Peyer's patch (tissue), 4 donors: ENCODE data around the gene TMEM175. TPM values are rescaled to one million over a fixed set of nuclear protein-coding genes. Genes with fewer than 3 reads are reported as not detected.
A peak's percentile ranks its signal among the peaks of the same experiment; 100 is the strongest.

ENCODE experiments used
- DNase-seq, 3 donors: peaks; one replicate each; pipeline ENCODE4 v3.0.0-alpha.2; 2017 to 2019
- H3K27ac ChIP-seq, 4 donors: fragments of 200-600 bp; sonication (generic); one replicate each; pipeline ENCODE4 v1.5.1; 2016 to 2019
- H3K27me3 ChIP-seq, 2 donors: fragments of 200-600 bp; sonication (generic); one replicate each; pipeline ENCODE4 v1.5.1; 2019
- H3K36me3 ChIP-seq, 3 donors: fragments of 200-600 bp; sonication (generic); one replicate each; pipeline ENCODE4 v1.5.1; 2016 to 2019
- H3K4me1 ChIP-seq, 4 donors: fragments of 200-600 bp; sonication (generic); one replicate each; pipeline ENCODE4 v1.5.1; 2016 to 2019
- H3K4me3 ChIP-seq, 4 donors: fragments of 200-600 bp; sonication (generic); 1 replicate in 3 of 4; 2 replicates in 1 of 4; pipeline ENCODE4 v1.5.1; 2016 to 2019; ENCODE audit warnings: mild to moderate bottlenecking in 1 of 4
- H3K9me3 ChIP-seq, 4 donors: fragments of 200-600 bp; sonication (generic); one replicate each; pipeline ENCODE4 v1.5.1; 2016 to 2019; ENCODE audit warnings: mild to moderate bottlenecking in 1 of 4
- CTCF ChIP-seq, 6 experiments: fragments of 450-650 bp in 4 of 6; fragments of 200-600 bp in 2 of 6; sonication (generic) in 1 of 6; IDR thresholded peaks; one replicate each; pipeline ENCODE4 v1.5.1; 2017 to 2019; ENCODE audit warnings: antibody characterized with exemption in 6 of 6, mild to moderate bottlenecking in 3 of 6, moderate library complexity in 1 of 6
- POLR2A ChIP-seq, 2 donors: fragments of 450-650 bp; IDR thresholded peaks; one replicate each; pipeline ENCODE4 v1.5.1; 2017; ENCODE audit warnings: antibody characterized with exemption in 2 of 2, mild to moderate bottlenecking in 2 of 2, moderate library complexity in 2 of 2
- total RNA-seq, 4 donors: library from RNA; depleted of rRNA; stranded (reverse); fragments of >200 nt; gene quantifications; one replicate each; pipeline ENCODE4 v1.1.0, GENCODE V29; 2016

The TMEM175 gene
- total RNA-seq, 4 donors from 2014 or later, result 46.1 to 111 (median 56.6) TPM

GRCh38 chr4:960636-961350, 28.5 kb downstream of the TMEM175 start:
- no peak for TF ChIP-seq CTCF (IDR thresholded peaks at IDR 0.05)
- no peak for TF ChIP-seq POLR2A (IDR thresholded peaks at IDR 0.05)
- Histone ChIP-seq H3K4me3 (no peak overlapping the region), H3K9me3 (no peaks in the 10 kb centered on the region), H3K27me3 (no peaks in the 10 kb centered on the region), H3K4me1 (peaks cover 0 to 12% (median 0%) of the 10 kb centered on the region in 4 donors), H3K36me3 (peaks cover 0 to 70% (median 0%) of the 10 kb centered on the region in 3 donors), H3K27ac (peak overlapping the region in 1 of 4 donors; percentile 87)
- peak in 1 of 3 donors; percentile 40 for DNase-seq

- Histone ChIP-seq H3K4me1 (peaks cover 0 to 12% (median 0%) of the 10 kb centered on the region in 4 donors), H3K27me3 (no peaks in the 10 kb centered on the region), H3K4me3 (peak overlapping the region in 2 of 4 donors; percentile 37 to 41), H3K27ac (peak overlapping the region in 3 of 4 donors; percentile 70 to 87 (median 78)), H3K36me3 (peaks cover 0 to 77% (median 0%) of the 10 kb centered on the region in 3 donors), H3K9me3 (no peaks in the 10 kb centered on the region)
- DNase-seq, result peak in 2 of 3 donors; percentile 72 to 80
- TF ChIP-seq CTCF (IDR thresholded peaks at IDR 0.05) (no peak), POLR2A (IDR thresholded peaks at IDR 0.05) (no peak)
Measured at GRCh38 chr4:961351-962230, 29.3 kb downstream of the TMEM175 start.

GRCh38 chr4:962231-963208, 30.3 kb downstream of the TMEM175 start:
- Histone ChIP-seq H3K4me1 (peaks cover 0 to 12% (median 0%) of the 10 kb centered on the region in 4 donors), H3K9me3 (no peaks in the 10 kb centered on the region), H3K4me3 (peak overlapping the region in 2 of 4 donors; percentile 37 to 41), H3K27ac (peak overlapping the region in 3 of 4 donors; percentile 70 to 87 (median 78)), H3K27me3 (no peaks in the 10 kb centered on the region), H3K36me3 (peaks cover 0 to 86% (median 0%) of the 10 kb centered on the region in 3 donors)
- TF ChIP-seq CTCF (IDR thresholded peaks at IDR 0.05), result no peak
- peak in 2 of 3 donors; percentile 79 to 85 for DNase-seq

- H3K36me3 ChIP-seq, result peaks cover 0 to 85% (median 0%) of the 10 kb centered on the region in 3 donors
- H3K27me3 ChIP-seq, result no peaks in the 10 kb centered on the region
- peak in 2 of 3 donors; percentile 75 to 80 for DNase-seq
- H3K4me3 ChIP-seq, result peak overlapping the region in 2 of 4 donors; percentile 37 to 41
- peak overlapping the region in 3 of 4 donors; percentile 70 to 87 (median 78) for H3K27ac ChIP-seq
- H3K9me3 ChIP-seq, result no peaks in the 10 kb centered on the region
- TF ChIP-seq POLR2A (IDR thresholded peaks at IDR 0.05), result peak; percentile 31 to 65
- TF ChIP-seq CTCF (IDR thresholded peaks at IDR 0.05), result peak in 3 of 6 experiments; percentile 29 to 39 (median 35)
- H3K4me1 ChIP-seq, result peaks cover 0 to 12% (median 0%) of the 10 kb centered on the region in 4 donors
Measured at GRCh38 chr4:963276-964225, 31.3 kb downstream of the TMEM175 start.
